C4-2B (cell line): ENCODE measurements around the gene TPGS1.

Experiments used
- ZFX ChIP-seq: fragments of 450-650 bp; IDR thresholded peaks from 2 replicates; pipeline ENCODE4 v1.6.1; 2017
- TF ChIP-seq, protein P1 (sequence below): fragments of 450-650 bp; conservative IDR thresholded peaks from 2 replicates; pipeline ENCODE4 v1.5.1; 2017; ENCODE audit warnings: mild to moderate bottlenecking

DNA sequence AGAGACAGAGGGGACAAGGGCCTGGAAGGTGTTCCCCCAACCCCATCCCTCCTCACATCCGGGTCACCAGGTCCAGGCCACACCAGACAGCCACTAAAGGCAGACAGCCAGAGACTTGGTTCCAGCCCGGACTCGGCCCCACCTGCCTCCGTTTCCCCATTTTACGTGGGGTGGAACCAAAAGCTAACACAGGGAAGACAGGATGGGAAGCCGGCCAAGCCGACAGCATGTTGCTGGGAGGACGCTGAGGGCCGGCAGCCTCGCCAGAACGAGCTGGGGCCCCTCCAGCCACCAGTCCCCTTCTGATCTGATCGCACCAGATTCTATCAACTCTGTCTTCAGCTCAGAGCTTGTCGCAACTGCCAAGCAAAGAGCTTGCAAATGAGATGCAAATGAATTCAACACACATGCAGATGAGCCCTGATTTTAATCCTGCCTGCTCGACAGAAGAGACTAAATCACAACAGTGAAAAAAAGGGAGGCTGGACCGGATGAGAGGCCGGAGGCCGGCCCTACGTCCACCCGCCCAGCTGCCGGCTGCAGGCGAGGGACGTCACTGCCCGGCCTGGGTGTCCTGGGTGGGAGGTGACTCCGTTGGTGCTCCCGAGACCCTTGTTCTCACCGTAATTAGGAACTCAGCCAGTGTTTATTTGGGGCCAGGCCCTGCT lies 28.9 kb upstream of the TPGS1 start:
- TF ChIP-seq, protein P1, sequence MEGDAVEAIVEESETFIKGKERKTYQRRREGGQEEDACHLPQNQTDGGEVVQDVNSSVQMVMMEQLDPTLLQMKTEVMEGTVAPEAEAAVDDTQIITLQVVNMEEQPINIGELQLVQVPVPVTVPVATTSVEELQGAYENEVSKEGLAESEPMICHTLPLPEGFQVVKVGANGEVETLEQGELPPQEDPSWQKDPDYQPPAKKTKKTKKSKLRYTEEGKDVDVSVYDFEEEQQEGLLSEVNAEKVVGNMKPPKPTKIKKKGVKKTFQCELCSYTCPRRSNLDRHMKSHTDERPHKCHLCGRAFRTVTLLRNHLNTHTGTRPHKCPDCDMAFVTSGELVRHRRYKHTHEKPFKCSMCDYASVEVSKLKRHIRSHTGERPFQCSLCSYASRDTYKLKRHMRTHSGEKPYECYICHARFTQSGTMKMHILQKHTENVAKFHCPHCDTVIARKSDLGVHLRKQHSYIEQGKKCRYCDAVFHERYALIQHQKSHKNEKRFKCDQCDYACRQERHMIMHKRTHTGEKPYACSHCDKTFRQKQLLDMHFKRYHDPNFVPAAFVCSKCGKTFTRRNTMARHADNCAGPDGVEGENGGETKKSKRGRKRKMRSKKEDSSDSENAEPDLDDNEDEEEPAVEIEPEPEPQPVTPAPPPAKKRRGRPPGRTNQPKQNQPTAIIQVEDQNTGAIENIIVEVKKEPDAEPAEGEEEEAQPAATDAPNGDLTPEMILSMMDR, result no peak
- no peak for TF ChIP-seq ZFX
